G401 (cell line): Measurements from ENCODE around the gene RNF220. TPM values are rescaled to one million over a fixed set of nuclear protein-coding genes. Genes with fewer than 3 reads are reported as not detected.

ENCODE experiments used
- DNase-seq: peaks from one replicate; pipeline ENCODE4 v3.0.0-alpha.2; 2015; ENCODE audit warnings: low spot score
- in situ Hi-C: cut with HindIII; loops from 2 replicates; pipeline ENCODE4 v1.10.0; 2016; ENCODE audit warnings: low sequenced_read_pairs, mixed read lengths
- total RNA-seq: library from RNA; depleted of rRNA; stranded (reverse); fragments of >200 nt; shearing (Covaris generic); gene quantifications from 2 replicates; pipeline ENCODE4 v1.2.3, GENCODE V29; 2014

RNF220 gene
- total RNA-seq, 1 experiment from 2014 or later: 98.3 TPM

DNA sequence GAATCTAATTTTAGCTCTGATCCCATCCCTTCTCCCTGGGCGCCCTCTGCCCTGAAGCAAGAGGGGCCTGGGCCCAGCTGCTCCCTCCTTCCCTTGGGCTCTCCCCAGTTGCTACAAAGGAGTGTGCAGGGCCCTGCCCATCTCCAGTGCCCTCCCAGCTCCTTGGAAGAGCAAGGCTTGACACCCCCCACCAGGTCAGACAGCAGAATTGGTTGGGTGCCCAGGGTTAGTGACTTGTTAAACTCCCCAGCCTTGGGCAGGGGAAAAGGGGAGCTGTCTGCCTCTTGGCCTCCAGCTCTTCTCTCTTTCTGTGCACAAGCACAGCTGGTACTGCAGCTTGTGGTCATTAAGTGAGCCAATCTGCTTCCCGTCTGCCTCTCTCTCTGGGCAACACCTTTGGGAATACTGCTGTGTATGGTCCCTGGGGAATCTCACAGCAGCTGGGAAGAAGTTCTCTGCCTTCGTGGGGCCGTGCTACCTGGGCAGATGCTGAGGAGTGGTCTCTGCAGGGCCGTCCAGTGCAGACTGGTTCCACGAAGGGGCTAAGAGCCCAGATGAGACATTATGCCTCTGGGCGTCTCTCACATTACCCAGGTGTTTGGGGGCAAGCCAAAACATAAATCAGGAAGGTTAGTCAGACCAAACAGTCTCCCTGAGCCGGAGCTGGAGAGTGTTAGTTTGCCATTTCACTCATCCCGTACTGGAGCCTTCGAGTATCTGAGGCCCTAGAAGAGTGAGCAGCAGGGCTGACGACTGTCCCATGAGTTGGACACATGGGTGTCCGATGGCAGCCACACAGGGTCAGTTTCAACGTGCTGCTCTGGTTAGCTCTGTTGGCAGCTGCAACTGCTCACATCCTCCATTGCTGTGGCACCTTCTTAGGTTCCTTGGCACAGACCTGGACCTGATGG lies 231.9 kb downstream of the RNF220 start:
- no peak for DNase-seq
- in situ Hi-C loops: no loop called here

DNA sequence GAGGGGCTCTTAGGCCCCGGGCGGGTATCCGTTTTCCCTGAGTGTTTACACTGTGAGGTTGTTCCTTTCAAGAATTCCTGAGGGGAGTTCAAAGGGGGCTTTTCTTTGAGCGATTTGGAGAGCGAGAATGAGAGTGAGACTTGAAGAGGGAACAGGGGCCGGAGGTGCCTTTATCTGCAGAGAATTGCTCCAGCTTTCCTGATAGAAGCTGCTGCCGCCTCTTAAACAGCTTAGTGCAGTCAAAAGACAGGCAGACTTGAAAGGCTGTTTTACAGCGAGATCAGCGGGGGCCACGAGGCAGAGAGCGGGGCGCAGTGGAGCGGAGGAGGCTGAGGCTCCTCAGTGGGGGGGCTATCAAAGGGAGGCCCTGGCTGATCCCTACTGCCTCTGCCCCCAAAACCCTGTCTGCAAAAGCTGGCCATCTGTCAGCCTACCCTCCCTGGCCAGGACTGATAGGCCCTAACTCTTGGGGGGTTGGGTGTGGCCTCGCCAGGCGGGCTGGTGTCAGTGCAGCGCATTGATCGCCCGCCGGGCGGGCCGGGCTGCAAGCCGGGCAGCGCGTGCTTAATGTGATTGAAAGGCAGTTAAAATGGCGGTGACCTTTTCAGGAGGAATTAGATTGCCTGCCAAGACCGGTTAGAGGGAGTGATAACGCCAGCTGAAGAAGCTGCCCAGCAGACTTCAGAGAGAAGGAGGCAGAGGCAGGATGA lies 232.8 kb downstream of the RNF220 start:
- in situ Hi-C loops: no loop called here

GRCh38 chr1:44640200-44640853 lies 235.3 kb downstream of the RNF220 start:
- DNase-seq: no peak
- in situ Hi-C loops: no loop called here

More for the DNA sequence above, 232.8 kb downstream of the RNF220 start:
- DNase-seq: no peak

- in situ Hi-C loops: no loop called here
- no peak for DNase-seq
These were observed 236.4 kb downstream of the RNF220 start for GRCh38 chr1:44641126-44642102.

GRCh38 chr1:44642255-44642654 lies 237.2 kb downstream of the RNF220 start:
- in situ Hi-C loops: no loop called here

GRCh38 chr1:44642925-44643324 lies 237.9 kb downstream of the RNF220 start:
- in situ Hi-C loops: no loop called here
- no peak for DNase-seq

More at GRCh38 chr1:44642255-44642654, 237.2 kb downstream of the RNF220 start:
- DNase-seq: no peak

- in situ Hi-C loops: no loop called here
- DNase-seq: no peak
These were observed 238.8 kb downstream of the RNF220 start for GRCh38 chr1:44643721-44644334.

GRCh38 chr1:44644806-44645205 lies 239.8 kb downstream of the RNF220 start:
- no peak for DNase-seq
- in situ Hi-C loops: no loop called here

DNA sequence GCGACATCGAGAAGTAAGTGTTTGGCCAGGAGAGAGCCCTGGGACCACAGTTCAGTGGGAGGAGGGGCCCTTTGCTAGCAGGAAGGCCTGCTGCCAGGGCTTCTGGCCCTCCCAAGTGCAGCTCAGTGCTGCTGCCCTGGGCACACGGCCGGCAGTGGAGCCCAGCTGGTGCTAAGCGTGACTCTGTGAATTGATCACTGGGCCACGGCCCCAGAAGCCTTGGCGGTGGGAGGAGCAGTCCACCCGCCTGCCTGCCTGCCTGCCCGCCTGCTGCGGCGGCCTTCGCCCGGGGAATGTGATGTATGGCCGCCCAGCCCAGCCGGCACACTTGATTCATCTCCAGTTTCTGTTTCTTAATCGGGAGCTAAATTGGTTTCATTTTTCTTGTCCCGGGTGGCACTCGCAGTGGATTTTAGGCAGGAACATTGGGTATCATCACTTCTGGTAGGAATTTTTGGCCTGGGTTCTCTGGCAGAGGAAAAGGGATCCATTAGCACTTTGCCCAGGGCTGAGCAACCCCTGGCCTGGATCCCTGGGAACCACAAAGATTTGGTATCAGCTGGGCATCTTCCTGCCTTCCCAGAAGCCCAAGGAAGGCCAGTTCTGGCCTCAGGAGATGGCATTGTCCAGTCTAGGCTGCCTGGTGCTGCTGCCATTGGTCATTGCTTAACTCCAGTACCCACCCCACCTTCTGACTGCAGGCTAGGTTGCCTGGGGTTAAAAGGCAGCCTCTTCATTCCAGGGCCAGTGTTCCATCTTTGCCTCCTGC lies 240.6 kb downstream of the RNF220 start:
- in situ Hi-C loops: no loop called here
- DNase-seq: peak; percentile 58

GRCh38 chr1:44646261-44647110 lies 241.4 kb downstream of the RNF220 start:
- no peak for DNase-seq
- in situ Hi-C loops: no loop called here

GRCh38 chr1:44647896-44648295 lies 242.8 kb downstream of the RNF220 start:
- in situ Hi-C loops: no loop called here
- DNase-seq: no peak

DNA sequence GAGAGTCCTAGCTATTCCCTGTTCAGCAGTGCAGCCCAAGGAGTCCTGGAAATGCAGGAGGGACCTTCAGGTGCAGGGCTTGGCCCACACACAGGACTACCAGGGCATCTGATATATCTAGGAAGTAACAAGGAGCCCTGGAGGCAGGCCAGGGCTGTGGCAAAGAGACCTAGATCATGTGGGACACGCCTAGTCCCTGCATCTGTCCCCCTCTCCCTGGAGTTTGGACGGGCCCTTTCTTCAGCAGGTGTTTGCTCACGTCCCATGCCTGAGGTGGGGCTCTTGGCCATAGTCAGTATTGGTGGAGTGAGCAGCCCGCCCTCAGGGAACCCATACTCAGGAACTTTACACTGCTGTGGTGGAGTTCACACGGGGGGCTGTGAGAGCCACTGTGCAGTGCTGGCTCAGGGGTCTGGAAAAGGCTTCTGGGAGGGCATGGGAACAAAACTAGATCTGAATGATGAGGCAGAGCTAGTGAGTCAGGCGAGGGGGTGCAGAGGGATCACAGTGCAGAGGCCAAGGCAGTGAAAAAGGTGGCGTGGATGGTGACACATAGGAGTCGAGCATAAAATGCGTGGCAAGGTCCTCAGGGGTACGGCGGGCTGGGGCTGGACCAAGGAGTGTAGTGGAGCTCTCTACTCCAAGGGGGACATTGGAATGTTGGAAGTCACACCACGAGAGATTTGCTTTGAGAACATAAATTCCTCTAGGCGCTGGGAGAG lies 243.6 kb downstream of the RNF220 start:
- DNase-seq: no peak
- in situ Hi-C loops: no loop called here

GRCh38 chr1:44649788-44650158 lies 244.7 kb downstream of the RNF220 start:
- in situ Hi-C loops: no loop called here
- DNase-seq: no peak

- DNase-seq: no peak
- in situ Hi-C loops: no loop called here
These were observed 245.2 kb downstream of the RNF220 start for GRCh38 chr1:44650159-44650831.

- no peak for DNase-seq
- in situ Hi-C loops: no loop called here
These were observed 246.0 kb downstream of the RNF220 start for GRCh38 chr1:44651069-44651468.
